Left lung (tissue), 10 donors: ENCODE data around the gene CSNK2A3. TPM values are rescaled to one million over a fixed set of nuclear protein-coding genes. Genes with fewer than 3 reads are reported as not detected.

Source experiments
- ATAC-seq: fragments of 200-7000 bp; cut with Tn5 transposase; one replicate; pipeline ENCODE4 v1.9.1; 2020; ENCODE audit warnings: moderate library complexity
- DNase-seq, 4 donors: peaks; one replicate each; pipeline ENCODE4 v3.0.0-alpha.2; 2013 to 2020
- H3K27ac ChIP-seq, 2 donors: fragments of 200-600 bp; sonication (generic) in 1 of 2; one replicate each; pipeline versions ENCODE4 v1.5.0 to v1.8.0; 2020 to 2021
- H3K27me3 ChIP-seq, 2 donors: fragments of 200-600 bp; sonication (generic) in 1 of 2; one replicate each; pipeline versions ENCODE4 v1.5.0 to v1.8.0; 2020 to 2021
- H3K36me3 ChIP-seq, 2 donors: fragments of 200-600 bp; sonication (generic) in 1 of 2; one replicate each; pipeline versions ENCODE4 v1.5.0 to v1.8.0; 2020 to 2021
- H3K4me1 ChIP-seq, 2 donors: fragments of 200-600 bp; one replicate each; pipeline ENCODE4 v1.8.0; 2021
- H3K4me3 ChIP-seq, 2 donors: fragments of 200-600 bp; sonication (generic) in 1 of 2; one replicate each; pipeline versions ENCODE4 v1.5.0 to v1.8.0; 2020 to 2021; ENCODE audit warnings: mild to moderate bottlenecking in 1 of 2
- H3K9me3 ChIP-seq, 2 donors: fragments of 200-600 bp; sonication (generic) in 1 of 2; one replicate each; pipeline versions ENCODE4 v1.5.0 to v1.8.0; 2020 to 2021
- intact Hi-C, 2 donors: fragments of 100-400 bp; cut with DNase I; formaldehyde crosslinking; loops; one replicate each; pipeline versions ENCODE4 v1.11.2 to v1.14.2; 2022
- polyA plus RNA-seq, 6 donors: library from polyadenylated mRNA; unstranded; fragments of 120-200 nt; gene quantifications; one replicate each; pipeline ENCODE4 v1.2.1, GENCODE V29; 2013; ENCODE audit not compliant: insufficient read length in 6 of 6
- total RNA-seq, 2 donors: library from RNA; stranded (reverse); fragmentation: NEBNext Ultra II Directional; extraction: Animal tissue kit (Norgen Biotek cat#: 25700); gene quantifications; one replicate each; pipeline ENCODE4 v1.2.1, GENCODE V29; 2021
- TF ChIP-seq, protein P1 (sequence below), 2 donors: fragments of 200-600 bp; sonication (generic) in 1 of 2; IDR thresholded peaks; one replicate each; pipeline versions ENCODE4 v1.5.0 to v1.8.0; 2021; ENCODE audit warnings: antibody characterized with exemption in 2 of 2
- donor health status: DM: no; HTN: yes; CAD: no.
- donor health status: DM: no; HTN: no; CAD: no.

The CSNK2A3 gene
- total and polyA plus RNA-seq, 8 donors: 0.46 to 4.3 (median 2.1) TPM

DNA sequence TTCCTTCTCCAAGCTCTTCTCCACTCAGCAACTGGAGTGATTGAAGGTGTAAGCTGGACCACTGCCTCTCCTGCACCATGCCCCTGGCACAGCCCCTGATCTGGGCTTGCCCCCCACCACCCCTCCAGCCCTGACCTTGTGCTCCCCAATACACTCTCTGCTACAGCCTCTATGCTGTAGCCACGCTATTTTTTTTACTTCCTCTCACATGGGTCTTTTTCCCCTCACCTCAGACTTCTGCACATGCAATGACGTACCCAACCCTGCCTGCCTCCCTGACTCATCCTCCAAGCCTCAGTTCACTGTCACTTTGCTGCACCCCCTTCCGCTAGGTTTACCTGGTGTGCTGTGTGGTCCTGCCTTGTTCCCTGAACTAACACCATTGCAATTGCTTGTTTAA, 9.0 kb downstream of the CSNK2A3 start:
- no peaks in the 10 kb centered on the region for H3K36me3 ChIP-seq
- peaks cover under 1 to 6% of the 10 kb centered on the region in 2 donors for H3K4me1 ChIP-seq
- H3K27me3 ChIP-seq: no peaks in the 10 kb centered on the region
- ATAC-seq (no peak), DNase-seq (no peak)
- no peaks in the 10 kb centered on the region for H3K9me3 ChIP-seq
- no peak overlapping the region for H3K27ac ChIP-seq
- no peak overlapping the region for H3K4me3 ChIP-seq
- TF ChIP-seq, protein P1, sequence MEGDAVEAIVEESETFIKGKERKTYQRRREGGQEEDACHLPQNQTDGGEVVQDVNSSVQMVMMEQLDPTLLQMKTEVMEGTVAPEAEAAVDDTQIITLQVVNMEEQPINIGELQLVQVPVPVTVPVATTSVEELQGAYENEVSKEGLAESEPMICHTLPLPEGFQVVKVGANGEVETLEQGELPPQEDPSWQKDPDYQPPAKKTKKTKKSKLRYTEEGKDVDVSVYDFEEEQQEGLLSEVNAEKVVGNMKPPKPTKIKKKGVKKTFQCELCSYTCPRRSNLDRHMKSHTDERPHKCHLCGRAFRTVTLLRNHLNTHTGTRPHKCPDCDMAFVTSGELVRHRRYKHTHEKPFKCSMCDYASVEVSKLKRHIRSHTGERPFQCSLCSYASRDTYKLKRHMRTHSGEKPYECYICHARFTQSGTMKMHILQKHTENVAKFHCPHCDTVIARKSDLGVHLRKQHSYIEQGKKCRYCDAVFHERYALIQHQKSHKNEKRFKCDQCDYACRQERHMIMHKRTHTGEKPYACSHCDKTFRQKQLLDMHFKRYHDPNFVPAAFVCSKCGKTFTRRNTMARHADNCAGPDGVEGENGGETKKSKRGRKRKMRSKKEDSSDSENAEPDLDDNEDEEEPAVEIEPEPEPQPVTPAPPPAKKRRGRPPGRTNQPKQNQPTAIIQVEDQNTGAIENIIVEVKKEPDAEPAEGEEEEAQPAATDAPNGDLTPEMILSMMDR (IDR thresholded peaks at IDR 0.05): no peak
- intact Hi-C loops: no loop called here

DNA sequence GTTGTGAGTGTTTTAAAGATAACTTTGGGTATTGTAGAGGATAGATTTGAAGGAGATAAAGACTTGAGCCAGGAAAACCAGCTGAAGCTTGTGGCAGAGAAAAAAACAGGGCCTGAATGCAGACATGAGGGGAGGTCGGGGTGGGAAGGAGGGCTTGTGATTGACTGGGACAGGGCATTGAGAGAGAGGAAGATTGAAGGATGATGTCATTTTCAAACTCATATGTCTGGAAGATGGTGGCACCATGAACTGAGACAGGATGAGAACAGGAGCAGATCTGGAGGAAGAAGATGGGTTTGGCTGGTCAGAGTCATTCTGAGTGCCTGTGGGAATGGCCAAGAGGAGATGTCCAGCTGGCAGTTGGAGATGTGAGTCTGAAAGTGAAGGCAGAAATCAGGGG, 14.7 kb downstream of the CSNK2A3 start:
- Histone ChIP-seq H3K27me3 (no peaks in the 10 kb centered on the region), H3K4me1 (no peaks in the 10 kb centered on the region), H3K9me3 (no peaks in the 10 kb centered on the region), H3K27ac (no peak overlapping the region), H3K36me3 (no peaks in the 10 kb centered on the region), H3K4me3 (no peak overlapping the region)
- TF ChIP-seq, protein P1 (IDR thresholded peaks at IDR 0.05): no peak
- ATAC-seq: no peak
- intact Hi-C loops: no loop called here
- DNase-seq: no peak

DNA sequence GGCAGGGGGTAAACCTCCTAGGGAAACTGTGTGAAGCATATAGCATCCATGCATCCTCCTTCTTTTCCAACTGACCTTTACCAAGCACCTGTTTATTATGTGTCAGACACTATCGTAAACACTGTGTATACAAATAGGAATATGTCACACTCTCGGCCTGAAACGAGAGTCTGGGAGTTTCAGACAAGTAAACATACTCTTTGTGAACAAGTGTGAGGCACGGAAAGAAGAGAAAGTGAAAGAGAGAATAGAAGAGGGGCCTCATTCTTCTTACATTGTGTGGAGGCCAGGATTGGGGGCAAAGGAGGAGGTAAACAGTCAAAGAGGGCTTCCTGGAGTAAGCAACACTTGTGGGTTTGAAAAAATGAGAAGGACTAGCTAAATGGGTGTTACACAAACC, 16.4 kb downstream of the CSNK2A3 start:
- DNase-seq (no peak), ATAC-seq (no peak)
- Histone ChIP-seq H3K4me3 (no peak overlapping the region), H3K4me1 (no peaks in the 10 kb centered on the region), H3K36me3 (peaks cover 0 to 3% of the 10 kb centered on the region in 2 donors), H3K9me3 (no peaks in the 10 kb centered on the region), H3K27me3 (no peaks in the 10 kb centered on the region), H3K27ac (no peak overlapping the region)
- intact Hi-C loops: no loop called here
- TF ChIP-seq, protein P1 (IDR thresholded peaks at IDR 0.05): no peak

DNA sequence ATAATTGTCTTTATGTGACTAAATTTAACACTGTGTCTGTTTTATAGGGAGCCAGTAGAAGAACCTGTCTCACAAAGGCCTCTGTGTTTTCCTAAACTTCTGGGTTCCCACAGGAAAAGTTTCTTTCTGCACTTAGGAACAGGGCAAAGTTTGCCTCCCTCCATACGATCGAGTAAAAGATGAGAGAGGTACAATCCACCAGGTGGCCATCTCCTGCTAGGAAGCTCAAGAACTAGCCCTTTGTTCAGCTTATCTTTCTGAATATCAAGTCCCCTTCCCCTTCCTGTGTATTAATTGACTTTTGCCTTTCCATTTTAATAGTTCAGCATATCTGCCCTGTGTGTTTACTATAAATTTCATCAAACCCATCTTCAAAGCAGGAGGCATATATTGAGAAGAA, 18.0 kb downstream of the CSNK2A3 start:
- no peak for DNase-seq
- no peaks in the 10 kb centered on the region for H3K27me3 ChIP-seq

DNA sequence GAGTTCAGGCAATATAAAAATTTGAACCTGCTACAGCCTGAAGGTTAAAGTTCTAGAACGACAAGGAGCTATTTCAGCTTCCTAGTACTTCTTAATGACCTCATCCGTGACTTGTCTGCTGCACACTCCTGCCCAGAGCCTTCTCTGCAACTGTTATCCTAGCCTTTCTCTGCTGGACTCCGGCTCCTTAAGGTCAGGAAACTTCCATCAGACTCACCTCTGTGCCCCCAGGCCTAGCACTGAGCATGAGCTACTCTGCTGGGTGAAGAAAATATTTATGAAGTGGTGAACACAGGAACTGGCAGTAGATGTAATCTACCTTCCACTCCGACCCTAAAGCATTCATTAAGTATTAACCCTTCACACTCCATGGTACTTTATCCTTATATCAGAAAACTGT, 18.4 kb downstream of the CSNK2A3 start:
- DNase-seq: no peak
- no peak for ATAC-seq
- Histone ChIP-seq H3K27ac (no peak overlapping the region), H3K27me3 (no peaks in the 10 kb centered on the region), H3K4me1 (peaks cover 0 to under 1% of the 10 kb centered on the region in 2 donors), H3K36me3 (peaks cover 0 to 8% of the 10 kb centered on the region in 2 donors), H3K4me3 (no peak overlapping the region), H3K9me3 (no peaks in the 10 kb centered on the region)
- intact Hi-C loops: no loop called here
- TF ChIP-seq, protein P1 (IDR thresholded peaks at IDR 0.05): no peak

More for the DNA sequence above, 18.0 kb downstream of the CSNK2A3 start:
- ATAC-seq: no peak
- Histone ChIP-seq H3K4me1 (no peaks in the 10 kb centered on the region), H3K27ac (no peak overlapping the region), H3K9me3 (no peaks in the 10 kb centered on the region), H3K36me3 (peaks cover 0 to 8% of the 10 kb centered on the region in 2 donors), H3K4me3 (no peak overlapping the region)
- intact Hi-C loops: no loop called here
- TF ChIP-seq, protein P1 (IDR thresholded peaks at IDR 0.05): no peak
